Fibroblast of skin of left biceps (primary cell): ENCODE results near the gene GXYLT2.
"Not testable (repeated sequence)": the region's sequence is repeated elsewhere in the genome, so short reads cannot be mapped to it uniquely, and the experiment has no call there.

Experiments used
- DNase-seq, 2 experiments: peaks; one replicate each; pipeline ENCODE4 v3.0.0-alpha.2; 2013; ENCODE audit warnings: low read depth in 2 of 2

The GXYLT2 gene

GRCh38 chr3:72892081-72892775 is 4.4 kb downstream of the GXYLT2 start:
- peak; percentile 87 to 88 for DNase-seq

- DNase-seq, result no peak
Observed at GRCh38 chr3:72892870-72893269, 5.0 kb downstream of the GXYLT2 start.

GRCh38 chr3:72894976-72895552 is 7.2 kb downstream of the GXYLT2 start:
- DNase-seq, result no peak

GRCh38 chr3:72896996-72897757 is 9.3 kb downstream of the GXYLT2 start:
- no peak for DNase-seq

GRCh38 chr3:72897758-72898007 is 9.8 kb downstream of the GXYLT2 start:
- DNase-seq, result no peak

- DNase-seq, result no peak
Observed at GRCh38 chr3:72899349-72899765, 11.5 kb downstream of the GXYLT2 start.

- no peak for DNase-seq
Observed at GRCh38 chr3:72900048-72900447, 12.2 kb downstream of the GXYLT2 start.

- DNase-seq, result no peak
Observed at GRCh38 chr3:72901840-72902239, 14.0 kb downstream of the GXYLT2 start.

- peak; percentile 51 to 52 for DNase-seq
Observed at GRCh38 chr3:72903004-72903403, 15.2 kb downstream of the GXYLT2 start.

- no peak for DNase-seq
Observed at GRCh38 chr3:72904163-72904562, 16.3 kb downstream of the GXYLT2 start.

- no peak for DNase-seq
Observed at GRCh38 chr3:72906154-72906553, 18.3 kb downstream of the GXYLT2 start.

GRCh38 chr3:72907131-72907711 is 19.4 kb downstream of the GXYLT2 start:
- DNase-seq, result peak; percentile 94 to 96

- peak; percentile 85 to 86 for DNase-seq
Observed at GRCh38 chr3:72907731-72908620, 20.1 kb downstream of the GXYLT2 start.

- no peak for DNase-seq
Observed at GRCh38 chr3:72909591-72909990, 21.7 kb downstream of the GXYLT2 start.

GRCh38 chr3:72912532-72912931 is 24.7 kb downstream of the GXYLT2 start:
- no peak for DNase-seq

GRCh38 chr3:72914383-72914782 is 26.5 kb downstream of the GXYLT2 start:
- no peak for DNase-seq

GRCh38 chr3:72916250-72916649 is 28.4 kb downstream of the GXYLT2 start:
- DNase-seq, result no peak

GRCh38 chr3:72919520-72919919 is 31.7 kb downstream of the GXYLT2 start:
- no peak for DNase-seq

- DNase-seq, result no peak
Observed at GRCh38 chr3:72924055-72924454, 36.2 kb downstream of the GXYLT2 start.

GRCh38 chr3:72928781-72929735 is 41.2 kb downstream of the GXYLT2 start:
- not testable (repeated sequence) for DNase-seq

GRCh38 chr3:72930754-72931153 is 42.9 kb downstream of the GXYLT2 start:
- DNase-seq, result no peak
